ENCODE results near the gene SPATA33.

DNA sequence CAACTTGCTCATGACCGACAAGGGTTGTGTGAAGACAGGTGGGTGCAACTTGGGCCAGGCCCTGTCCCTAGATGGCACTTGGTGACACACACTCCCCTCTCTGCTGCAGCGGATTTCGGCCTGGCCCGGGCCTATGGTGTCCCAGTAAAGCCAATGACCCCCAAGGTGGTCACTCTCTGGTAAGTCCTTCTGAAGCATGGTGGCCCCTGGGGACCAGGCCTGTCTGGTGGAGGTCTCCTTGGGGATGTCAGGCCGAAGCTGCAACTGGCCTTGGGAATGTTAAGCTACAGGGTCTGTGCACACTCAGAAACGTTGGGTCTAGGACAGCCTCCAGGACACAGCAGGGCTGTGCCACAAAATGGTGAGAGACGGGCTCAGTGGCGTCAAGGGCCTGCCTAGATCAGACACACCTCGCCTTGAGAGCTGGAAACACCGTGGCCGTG, 35.7 kb downstream of the SPATA33 start:
- TF ChIP-seq CTCF (IDR thresholded peaks at IDR 0.05; ENCODE audit: poor library complexity): no peak
- no peak for TF ChIP-seq EZH2 (IDR thresholded peaks at IDR 0.05; ENCODE audit: borderline replicate concordance)
- TF ChIP-seq EZH2phosphoT487 (IDR thresholded peaks at IDR 0.05; ENCODE audit: low read depth, severe bottlenecking, unreplicated experiment): no peak

Measured in hepatocyte (in vitro differentiated cells).